ENCODE measurements around the gene PET117. TPM values are rescaled to one million over a fixed set of nuclear protein-coding genes. Genes with fewer than 3 reads are reported as not detected.

The PET117 gene, protein sequence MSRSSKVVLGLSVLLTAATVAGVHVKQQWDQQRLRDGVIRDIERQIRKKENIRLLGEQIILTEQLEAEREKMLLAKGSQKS
- 11.0 and 13.4 TPM in 2 replicates for total RNA-seq

DNA sequence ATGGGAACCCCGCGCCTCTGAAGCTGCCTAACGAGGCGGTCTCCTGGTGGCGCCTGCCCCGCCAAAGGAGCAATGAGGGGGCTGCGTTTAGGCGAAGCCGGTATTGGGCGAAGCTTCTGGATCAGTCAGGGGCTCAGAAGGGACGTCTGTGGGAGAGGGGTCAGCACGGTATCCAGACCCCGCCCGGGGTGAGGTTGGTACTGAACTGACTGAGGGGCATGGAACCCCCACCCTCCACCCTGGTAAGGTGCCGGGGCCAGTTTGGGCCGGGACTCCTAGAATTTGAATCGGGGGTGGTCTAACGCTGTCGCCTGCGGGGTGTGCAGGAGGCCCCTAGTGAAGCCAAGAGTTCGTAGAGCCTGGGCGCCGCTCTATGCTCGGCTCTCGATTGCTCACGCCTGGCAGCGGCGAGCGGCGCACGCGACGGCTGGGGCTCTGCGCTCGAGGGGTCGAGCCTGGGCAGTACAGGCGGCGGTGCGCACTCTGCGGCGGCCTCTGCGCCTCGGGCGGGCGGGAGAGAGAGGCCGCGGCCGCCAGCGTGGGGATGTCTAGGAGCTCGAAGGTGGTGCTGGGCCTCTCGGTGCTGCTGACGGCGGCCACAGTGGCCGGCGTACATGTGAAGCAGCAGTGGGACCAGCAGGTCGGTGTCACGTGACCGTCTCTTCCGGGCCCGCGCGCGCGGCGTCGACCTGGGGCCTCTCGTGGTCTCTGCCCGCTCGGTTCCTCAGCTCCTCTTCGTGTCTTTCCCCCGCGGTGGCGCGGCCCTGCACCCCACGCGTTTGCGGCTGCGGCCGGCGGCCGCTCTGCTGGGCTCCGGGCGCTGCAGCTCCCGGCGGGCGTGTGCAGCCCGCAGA is at the start of gene PET117, which contains the start of gene KAT14:
Gene PET117, plus strand, starts transcription at position 452 of the 854 bp plus-strand sequence. Its CDS starts 93 bp downstream, at position 545.
Gene KAT14, plus strand, starts transcription at position 452 of the 854 bp plus-strand sequence. CDS start 4,798 bp downstream, outside the sequence.

Small RNA genes within 50 kb of the gene (small RNA-seq; reads per million reads assigned to genes)
- not detected for gene RF00019
- gene RNU7-137P = not detected

Other genes with a start within 250 kb of the PET117 start
- gene SNX5, start 169.1 kb upstream of the PET117 start, total RNA-seq = 99.2 and 108 TPM in 2 replicates
- gene MGME1, start 168.8 kb upstream of the PET117 start, total RNA-seq = 8.2 and 21.2 TPM in 2 replicates
- gene OVOL2, start 79.9 kb upstream of the PET117 start, total RNA-seq = 13.8 and 17.7 TPM in 2 replicates
- gene KAT14, start within 50 bp of the PET117 start, total RNA-seq = 37.2 and 37.3 TPM in 2 replicates
- 14.9 and 21.6 TPM in 2 replicates for gene ZNF133, start 150.7 kb downstream of the PET117 start, total RNA-seq

Data from placental epithelial cell (primary cell).